ENCODE measurements around the gene TEKTIP1. TPM values are rescaled to one million over a fixed set of nuclear protein-coding genes. Genes with fewer than 3 reads are reported as not detected.

The TEKTIP1 gene
- total RNA-seq, 4 donors from 2014 or later = 0.78 TPM; not detected in 3

GRCh38 chr19:3590991-3591659 is 52.2 kb downstream of the TEKTIP1 start:
- intact Hi-C loops (cut with DNase I; ENCODE audit: low total_unique reads) = no loop called here
- TF ChIP-seq POLR2A (IDR thresholded peaks at IDR 0.05) (no peak), CTCF (IDR thresholded peaks at IDR 0.05) (no peak)
- WGBS, 2 donors = 93 to 94% methylated on average over 8 of the region's 8 CpGs
- DNase-seq (ENCODE audit: low spot score in 2 of 2) = no peak
- no peak overlapping the region for H3K4me3 ChIP-seq (ENCODE audit: low read depth, poor library complexity, severe bottlenecking)

GRCh38 chr19:3591876-3592613 is 53.1 kb downstream of the TEKTIP1 start:
- no peak overlapping the region for H3K4me3 ChIP-seq (ENCODE audit: low read depth, poor library complexity, severe bottlenecking)
- DNase-seq (ENCODE audit: low spot score in 2 of 2) = no peak
- 60 to 70% methylated on average over 9 of the region's 9 CpGs for WGBS, 2 donors
- TF ChIP-seq CTCF (IDR thresholded peaks at IDR 0.05) (no peak), POLR2A (IDR thresholded peaks at IDR 0.05) (no peak)
- intact Hi-C loops (cut with DNase I; ENCODE audit: low total_unique reads) = no loop called here

- intact Hi-C loops (cut with DNase I; ENCODE audit: low total_unique reads) = no loop called here
- TF ChIP-seq CTCF (IDR thresholded peaks at IDR 0.05) (no peak), POLR2A (IDR thresholded peaks at IDR 0.05) (no peak)
- H3K4me3 ChIP-seq (ENCODE audit: low read depth, poor library complexity, severe bottlenecking) = no peak overlapping the region
- 22 to 40% methylated on average over 10 to 11 of the region's 11 CpGs for WGBS, 2 donors
- DNase-seq (ENCODE audit: low spot score in 2 of 2) = no peak
These were observed 54.2 kb downstream of the TEKTIP1 start for GRCh38 chr19:3593156-3593555.

Other genes starting within 250 kb of the TEKTIP1 start
- gene NFIC, start 172.6 kb upstream of the TEKTIP1 start, total RNA-seq = 100 to 1,000 TPM; 102 to 236 (median 158) TPM
- gene SMIM24, start 58.6 kb upstream of the TEKTIP1 start, total RNA-seq = under 1 TPM in 2 of 4 donors, not detected in 2; 0.29 to 0.78 TPM
- not detected for gene SMIM44, start 55.7 kb upstream of the TEKTIP1 start, total RNA-seq
- 10 to 100 TPM; 20.4 to 28.4 (median 24.1) TPM for gene DOHH, start 38.5 kb upstream of the TEKTIP1 start, total RNA-seq
- gene FZR1, start 32.9 kb upstream of the TEKTIP1 start, total RNA-seq = 10 to 100 TPM; 50.9 to 63.3 (median 57.2) TPM
- 10 to 100 TPM; 43.3 to 98.2 (median 56.3) TPM for gene MFSD12, start 18.4 kb downstream of the TEKTIP1 start, total RNA-seq
- gene HMG20B, start 33.8 kb downstream of the TEKTIP1 start, total RNA-seq = 100 to 1,000 TPM; 112 to 135 (median 123) TPM
- under 1 TPM in 3 of 4 donors, not detected in 1; 0.19 to 0.52 (median 0.25) TPM for gene GIPC3, start 46.3 kb downstream of the TEKTIP1 start, total RNA-seq
- 1 to 10 TPM in 2 of 4 donors, under 1 TPM in 2; 0.20 to 4.2 (median 0.90) TPM for gene TBXA2R, start 67.7 kb downstream of the TEKTIP1 start, total RNA-seq
- gene CACTIN, start 87.6 kb downstream of the TEKTIP1 start, total RNA-seq = 10 to 100 TPM; 21.1 to 46.5 (median 33.6) TPM
- 10 to 100 TPM; 14.1 to 27.3 (median 22.1) TPM for gene PIP5K1C, start 161.3 kb downstream of the TEKTIP1 start, total RNA-seq
- gene TJP3, start 169.2 kb downstream of the TEKTIP1 start, total RNA-seq = 10 to 100 TPM; 27.3 to 60.9 (median 35.6) TPM
- 10 to 100 TPM; 21.8 to 34.6 (median 31.8) TPM for gene APBA3, start 222.5 kb downstream of the TEKTIP1 start, total RNA-seq
- 10 to 100 TPM; 45.0 to 72.8 (median 53.9) TPM for gene MRPL54, start 223.5 kb downstream of the TEKTIP1 start, total RNA-seq
- not detected for gene RAX2, start 233.1 kb downstream of the TEKTIP1 start, total RNA-seq
- gene MATK, start 247.2 kb downstream of the TEKTIP1 start, total RNA-seq = 1 to 10 TPM; 2.1 to 5.8 (median 3.3) TPM